ENCODE data around the gene ADGRA1.
"Not testable (repeated sequence)": the region's sequence is repeated elsewhere in the genome, so short reads cannot be mapped to it uniquely, and the experiment has no call there.

Gene ADGRA1

GRCh38 chr10:133141144-133141957 lies 53.6 kb downstream of the ADGRA1 start:
- H3K4me3 ChIP-seq (ENCODE audit: low read depth, low read length) = no peak overlapping the region
- H3K9ac ChIP-seq (ENCODE audit: low read depth, low read length) = no peak overlapping the region
- H3K36me3 ChIP-seq (ENCODE audit: control insufficient read depth, insufficient read depth, low read length) = no peaks in the 10 kb centered on the region
- H3K4me1 ChIP-seq (ENCODE audit: control insufficient read depth, insufficient read depth, low read length) = no peaks in the 10 kb centered on the region
- H3K9me3 ChIP-seq (ENCODE audit: control insufficient read depth, insufficient read depth, low read length) = no peaks in the 10 kb centered on the region
- H3K27me3 ChIP-seq (ENCODE audit: control insufficient read depth, insufficient read depth, low read length) = no peaks in the 10 kb centered on the region

GRCh38 chr10:133141958-133142340 lies 54.2 kb downstream of the ADGRA1 start:
- H3K4me1 ChIP-seq (ENCODE audit: control insufficient read depth, insufficient read depth, low read length) = no peaks in the 10 kb centered on the region
- no peaks in the 10 kb centered on the region for H3K27me3 ChIP-seq (ENCODE audit: control insufficient read depth, insufficient read depth, low read length)
- H3K36me3 ChIP-seq (ENCODE audit: control insufficient read depth, insufficient read depth, low read length) = no peaks in the 10 kb centered on the region
- H3K4me3 ChIP-seq (ENCODE audit: low read depth, low read length) = no peak overlapping the region
- H3K9ac ChIP-seq (ENCODE audit: low read depth, low read length) = no peak overlapping the region
- H3K9me3 ChIP-seq (ENCODE audit: control insufficient read depth, insufficient read depth, low read length) = no peaks in the 10 kb centered on the region

GRCh38 chr10:133142523-133143199 lies 54.9 kb downstream of the ADGRA1 start:
- H3K27me3 ChIP-seq (ENCODE audit: control insufficient read depth, insufficient read depth, low read length) = no peaks in the 10 kb centered on the region
- no peaks in the 10 kb centered on the region for H3K36me3 ChIP-seq (ENCODE audit: control insufficient read depth, insufficient read depth, low read length)
- H3K9ac ChIP-seq (ENCODE audit: low read depth, low read length) = no peak overlapping the region
- no peaks in the 10 kb centered on the region for H3K9me3 ChIP-seq (ENCODE audit: control insufficient read depth, insufficient read depth, low read length)
- H3K4me1 ChIP-seq (ENCODE audit: control insufficient read depth, insufficient read depth, low read length) = no peaks in the 10 kb centered on the region
- no peak overlapping the region for H3K4me3 ChIP-seq (ENCODE audit: low read depth, low read length)

GRCh38 chr10:133143200-133143533 lies 55.4 kb downstream of the ADGRA1 start:
- no peak overlapping the region for H3K9ac ChIP-seq (ENCODE audit: low read depth, low read length)
- no peaks in the 10 kb centered on the region for H3K4me1 ChIP-seq (ENCODE audit: control insufficient read depth, insufficient read depth, low read length)
- H3K4me3 ChIP-seq (ENCODE audit: low read depth, low read length) = no peak overlapping the region
- H3K36me3 ChIP-seq (ENCODE audit: control insufficient read depth, insufficient read depth, low read length) = no peaks in the 10 kb centered on the region
- H3K9me3 ChIP-seq (ENCODE audit: control insufficient read depth, insufficient read depth, low read length) = no peaks in the 10 kb centered on the region
- H3K27me3 ChIP-seq (ENCODE audit: control insufficient read depth, insufficient read depth, low read length) = no peaks in the 10 kb centered on the region

- no peak overlapping the region for H3K9ac ChIP-seq (ENCODE audit: low read depth, low read length)
- H3K27me3 ChIP-seq (ENCODE audit: control insufficient read depth, insufficient read depth, low read length) = no peaks in the 10 kb centered on the region
- no peaks in the 10 kb centered on the region for H3K36me3 ChIP-seq (ENCODE audit: control insufficient read depth, insufficient read depth, low read length)
- no peaks in the 10 kb centered on the region for H3K9me3 ChIP-seq (ENCODE audit: control insufficient read depth, insufficient read depth, low read length)
- no peak overlapping the region for H3K4me3 ChIP-seq (ENCODE audit: low read depth, low read length)
- no peaks in the 10 kb centered on the region for H3K4me1 ChIP-seq (ENCODE audit: control insufficient read depth, insufficient read depth, low read length)
These were observed 55.8 kb downstream of the ADGRA1 start for GRCh38 chr10:133143546-133143945.

GRCh38 chr10:133144771-133145170 lies 57.0 kb downstream of the ADGRA1 start:
- no peak overlapping the region for H3K9ac ChIP-seq (ENCODE audit: low read depth, low read length)
- H3K4me3 ChIP-seq (ENCODE audit: low read depth, low read length) = no peak overlapping the region
- no peaks in the 10 kb centered on the region for H3K4me1 ChIP-seq (ENCODE audit: control insufficient read depth, insufficient read depth, low read length)
- no peaks in the 10 kb centered on the region for H3K9me3 ChIP-seq (ENCODE audit: control insufficient read depth, insufficient read depth, low read length)
- no peaks in the 10 kb centered on the region for H3K36me3 ChIP-seq (ENCODE audit: control insufficient read depth, insufficient read depth, low read length)
- H3K27me3 ChIP-seq (ENCODE audit: control insufficient read depth, insufficient read depth, low read length) = no peaks in the 10 kb centered on the region

GRCh38 chr10:133150226-133150625 lies 62.5 kb downstream of the ADGRA1 start:
- Histone ChIP-seq H3K36me3 (ENCODE audit: control insufficient read depth, insufficient read depth, low read length) (no peaks in the 10 kb centered on the region), H3K9me3 (ENCODE audit: control insufficient read depth, insufficient read depth, low read length) (no peaks in the 10 kb centered on the region), H3K27me3 (ENCODE audit: control insufficient read depth, insufficient read depth, low read length) (no peaks in the 10 kb centered on the region), H3K4me1 (ENCODE audit: control insufficient read depth, insufficient read depth, low read length) (peaks cover 10% of the 10 kb centered on the region), H3K4me3 (ENCODE audit: low read depth, low read length) (no peak overlapping the region), H3K9ac (ENCODE audit: low read depth, low read length) (no peak overlapping the region)

- Histone ChIP-seq H3K27me3 (ENCODE audit: control insufficient read depth, insufficient read depth, low read length) (no peaks in the 10 kb centered on the region), H3K9ac (ENCODE audit: low read depth, low read length) (no peak overlapping the region), H3K9me3 (ENCODE audit: control insufficient read depth, insufficient read depth, low read length) (no peaks in the 10 kb centered on the region), H3K36me3 (ENCODE audit: control insufficient read depth, insufficient read depth, low read length) (no peaks in the 10 kb centered on the region), H3K4me3 (ENCODE audit: low read depth, low read length) (no peak overlapping the region), H3K4me1 (ENCODE audit: control insufficient read depth, insufficient read depth, low read length) (peaks cover 10% of the 10 kb centered on the region)
These were observed 62.9 kb downstream of the ADGRA1 start for GRCh38 chr10:133150656-133151055.

GRCh38 chr10:133151071-133151470 lies 63.3 kb downstream of the ADGRA1 start:
- Histone ChIP-seq H3K9ac (ENCODE audit: low read depth, low read length) (peak overlapping the region; percentile 27), H3K4me1 (ENCODE audit: control insufficient read depth, insufficient read depth, low read length) (peaks cover 10% of the 10 kb centered on the region)
- H3K27me3 ChIP-seq (ENCODE audit: control insufficient read depth, insufficient read depth, low read length); H3K36me3 ChIP-seq (ENCODE audit: control insufficient read depth, insufficient read depth, low read length); H3K9me3 ChIP-seq (ENCODE audit: control insufficient read depth, insufficient read depth, low read length); H3K4me3 ChIP-seq (ENCODE audit: low read depth, low read length): not testable (repeated sequence)

- no peaks in the 10 kb centered on the region for H3K36me3 ChIP-seq (ENCODE audit: control insufficient read depth, insufficient read depth, low read length)
These were observed 63.8 kb downstream of the ADGRA1 start for GRCh38 chr10:133151543-133151972.

GRCh38 chr10:133154411-133154810 lies 66.7 kb downstream of the ADGRA1 start:
- H3K9ac ChIP-seq (ENCODE audit: low read depth, low read length) = no peak overlapping the region
- no peaks in the 10 kb centered on the region for H3K27me3 ChIP-seq (ENCODE audit: control insufficient read depth, insufficient read depth, low read length)
- H3K36me3 ChIP-seq (ENCODE audit: control insufficient read depth, insufficient read depth, low read length) = no peaks in the 10 kb centered on the region
- peaks cover 13% of the 10 kb centered on the region for H3K4me1 ChIP-seq (ENCODE audit: control insufficient read depth, insufficient read depth, low read length)
- H3K4me3 ChIP-seq (ENCODE audit: low read depth, low read length) = no peak overlapping the region
- no peaks in the 10 kb centered on the region for H3K9me3 ChIP-seq (ENCODE audit: control insufficient read depth, insufficient read depth, low read length)

More at GRCh38 chr10:133151543-133151972, 63.8 kb downstream of the ADGRA1 start:
- H3K27me3 ChIP-seq (ENCODE audit: control insufficient read depth, insufficient read depth, low read length) = no peaks in the 10 kb centered on the region
- H3K9ac ChIP-seq (ENCODE audit: low read depth, low read length) = peak overlapping the region; percentile 27
- no peaks in the 10 kb centered on the region for H3K9me3 ChIP-seq (ENCODE audit: control insufficient read depth, insufficient read depth, low read length)
- no peak overlapping the region for H3K4me3 ChIP-seq (ENCODE audit: low read depth, low read length)
- H3K4me1 ChIP-seq (ENCODE audit: control insufficient read depth, insufficient read depth, low read length) = peaks cover 10% of the 10 kb centered on the region

All from iPS-15b (cell line).